A673 (cell line): ENCODE data around the gene PLCE1.

Experiments used
- CTCF ChIP-seq: fragments of 300-800, 200-600 bp; sonication (generic); conservative IDR thresholded peaks from 2 replicates; pipeline ENCODE4 v1.5.1; 2017; ENCODE audit warnings: low read depth, mild to moderate bottlenecking, antibody characterized with exemption, low read length, moderate library complexity, mixed read lengths
- EZH2 ChIP-seq: fragments of 200-600 bp; sonication (generic); IDR thresholded peaks from 2 replicates; pipeline ENCODE4 v1.6.1; 2017; ENCODE audit warnings: borderline replicate concordance, low read depth, mild to moderate bottlenecking, mixed read lengths, antibody characterized with exemption, low read length; ENCODE audit not compliant: poor library complexity, severe bottlenecking

- TF ChIP-seq CTCF (no peak), EZH2 (no peak)
Observed at GRCh38 chr10:94036766-94037033, 43.0 kb downstream of the PLCE1 start.
